Epithelial cell of prostate (primary cell): Measurements from ENCODE around the gene RHOC.
A peak's percentile ranks its signal among the peaks of the same experiment; 100 is the strongest.

Experiments used
- DNase-seq: peaks from one replicate; pipeline ENCODE4 v3.0.0-alpha.2; 2011; ENCODE audit warnings: low read depth, low spot score
- H3K27ac ChIP-seq: fragments of 450-650 bp; 2 replicates; pipeline ENCODE4 v1.5.1; 2017; ENCODE audit warnings: mild to moderate bottlenecking

Gene RHOC

DNA sequence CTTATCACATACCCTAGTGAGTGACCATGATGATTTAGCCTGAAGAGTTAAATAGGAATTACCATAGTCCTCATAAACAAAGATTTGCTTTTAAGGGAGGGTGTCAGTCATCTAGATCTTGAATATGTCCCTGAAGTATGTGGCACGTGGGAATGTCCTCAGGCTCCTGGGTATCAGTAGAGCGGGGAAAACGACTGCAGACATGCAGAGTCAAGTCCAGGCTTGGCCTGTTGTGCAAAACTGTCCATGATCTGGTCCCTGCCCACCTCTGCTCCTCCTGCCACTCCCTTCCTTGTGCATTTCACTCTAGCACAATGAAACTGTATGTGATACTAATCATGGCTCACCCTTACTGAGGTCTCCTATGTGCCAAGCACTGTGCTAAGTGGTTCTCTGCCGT is 19.6 kb downstream of the RHOC start:
- peak overlapping the region; percentile 78 for H3K27ac ChIP-seq

DNA sequence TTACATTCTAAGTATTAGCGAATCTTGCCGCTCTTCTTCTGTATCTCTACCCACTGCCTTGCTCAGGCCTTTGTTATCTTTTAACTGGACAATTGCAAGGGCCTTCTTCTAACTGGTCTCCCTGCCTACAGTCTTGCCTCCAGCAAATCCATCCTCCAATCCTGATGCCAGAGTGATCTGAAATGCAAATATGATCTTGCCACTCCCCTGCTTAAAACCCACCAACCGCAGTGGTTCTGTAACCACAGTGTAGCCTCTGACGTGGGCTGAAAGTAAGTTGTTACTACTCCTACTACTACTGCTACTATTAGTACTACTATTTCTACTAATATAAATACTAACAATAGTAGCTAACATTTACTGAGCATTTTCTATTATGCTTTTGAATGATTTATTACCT is 20.1 kb downstream of the RHOC start:
- no peak for DNase-seq
- peak overlapping the region; percentile 78 for H3K27ac ChIP-seq

More for the DNA sequence above, 19.6 kb downstream of the RHOC start:
- peak; percentile 97 for DNase-seq

DNA sequence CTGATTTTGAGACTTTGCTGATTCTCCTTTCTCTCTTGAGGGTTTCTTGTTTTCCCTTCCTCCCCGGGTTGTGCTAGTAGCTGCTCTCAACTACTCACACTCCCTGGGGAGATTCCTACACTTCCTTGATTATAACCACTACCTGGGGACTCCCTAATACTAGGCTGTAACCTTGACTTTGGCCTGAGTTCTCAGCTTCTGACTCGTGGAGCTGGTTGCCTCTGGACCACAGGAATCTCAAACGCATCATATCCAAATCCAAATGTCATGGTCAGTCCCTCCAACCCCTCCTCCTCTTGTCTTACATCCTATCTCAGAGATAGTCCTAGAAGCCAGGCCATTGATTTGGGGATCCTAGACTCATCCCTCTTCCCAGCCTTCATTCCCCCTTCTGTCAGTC is 20.5 kb downstream of the RHOC start:
- DNase-seq, result no peak
- peak overlapping the region; percentile 78 for H3K27ac ChIP-seq

DNA sequence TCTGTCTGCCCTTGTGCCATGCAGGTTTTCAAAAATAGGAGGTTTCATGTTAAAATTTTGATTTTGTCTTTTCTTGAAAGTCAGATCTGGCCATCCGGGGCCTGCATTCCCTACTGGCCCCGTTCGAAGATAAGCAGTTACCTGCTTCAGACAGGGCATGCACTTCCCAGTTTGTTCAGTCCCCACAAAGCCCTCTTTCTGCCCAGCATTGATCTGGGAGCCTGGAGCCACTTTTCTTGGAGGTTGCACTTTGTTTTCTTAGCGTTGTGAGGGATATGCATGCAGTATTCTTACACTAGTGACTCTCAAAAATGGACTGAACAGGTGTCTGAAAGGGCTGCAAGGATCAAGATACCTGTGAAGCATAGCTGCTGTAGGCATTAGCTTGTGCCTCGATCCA is 21.0 kb downstream of the RHOC start:
- H3K27ac ChIP-seq, result peak overlapping the region; percentile 78
- no peak for DNase-seq

DNA sequence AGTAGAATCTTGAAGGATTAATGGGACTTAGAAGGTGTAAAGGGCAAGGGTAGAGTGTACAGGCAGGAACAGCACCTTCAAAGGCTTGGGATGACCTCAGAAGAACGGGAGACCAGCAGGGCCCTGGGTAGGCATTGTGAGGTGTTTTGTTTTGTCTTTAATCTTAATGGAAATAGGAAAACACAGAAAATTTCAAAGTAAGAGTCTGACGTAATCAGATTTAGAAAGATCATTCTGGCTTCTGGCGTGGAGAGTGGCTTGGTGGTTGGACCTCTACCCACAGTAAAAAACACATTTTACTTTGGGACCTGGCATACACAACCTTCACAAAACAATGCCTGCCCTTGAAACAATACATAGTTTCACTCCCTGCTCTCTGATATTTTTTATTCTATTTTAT is 28.3 kb downstream of the RHOC start:
- DNase-seq, result no peak
- no peak overlapping the region for H3K27ac ChIP-seq

DNA sequence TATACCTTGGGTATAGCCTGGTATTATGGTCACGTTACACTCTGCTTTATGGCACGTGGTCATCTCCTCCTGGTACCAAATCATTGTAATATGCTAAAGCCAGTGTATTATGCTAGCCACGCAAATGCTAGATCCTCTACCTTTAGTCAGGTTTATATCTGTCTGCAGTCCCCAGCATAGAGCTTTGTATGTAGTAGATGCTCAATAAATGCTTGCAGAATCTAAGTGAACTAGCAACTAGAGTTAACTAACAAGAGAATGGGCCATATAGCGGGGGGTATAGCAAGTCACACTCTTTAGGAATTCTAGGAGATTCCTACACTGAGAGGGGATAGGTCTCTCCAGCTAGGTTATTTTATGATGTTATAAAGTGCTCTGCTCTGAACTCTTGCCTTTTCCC is 29.4 kb downstream of the RHOC start:
- no peak for DNase-seq
- H3K27ac ChIP-seq, result no peak overlapping the region

DNA sequence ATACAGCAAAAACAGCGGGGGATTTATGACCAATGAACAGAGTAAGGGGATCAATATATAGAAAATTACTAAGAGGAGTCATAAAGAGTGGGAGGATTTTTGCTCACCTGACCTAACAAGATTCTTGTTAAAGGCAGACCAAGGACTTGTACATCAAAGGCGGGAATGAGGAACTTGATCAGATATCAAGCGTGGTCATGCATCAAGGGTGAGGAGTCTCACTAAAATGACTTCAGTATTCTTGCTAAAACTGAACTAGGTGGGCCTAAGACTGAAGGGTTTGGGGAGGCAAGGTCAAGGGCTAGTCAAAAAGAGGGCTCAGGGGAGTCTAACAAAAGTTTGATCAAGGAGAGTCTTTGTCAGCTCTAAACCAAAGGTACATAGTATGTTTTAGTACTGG is 30.4 kb downstream of the RHOC start:
- no peak for DNase-seq
- H3K27ac ChIP-seq, result no peak overlapping the region

DNA sequence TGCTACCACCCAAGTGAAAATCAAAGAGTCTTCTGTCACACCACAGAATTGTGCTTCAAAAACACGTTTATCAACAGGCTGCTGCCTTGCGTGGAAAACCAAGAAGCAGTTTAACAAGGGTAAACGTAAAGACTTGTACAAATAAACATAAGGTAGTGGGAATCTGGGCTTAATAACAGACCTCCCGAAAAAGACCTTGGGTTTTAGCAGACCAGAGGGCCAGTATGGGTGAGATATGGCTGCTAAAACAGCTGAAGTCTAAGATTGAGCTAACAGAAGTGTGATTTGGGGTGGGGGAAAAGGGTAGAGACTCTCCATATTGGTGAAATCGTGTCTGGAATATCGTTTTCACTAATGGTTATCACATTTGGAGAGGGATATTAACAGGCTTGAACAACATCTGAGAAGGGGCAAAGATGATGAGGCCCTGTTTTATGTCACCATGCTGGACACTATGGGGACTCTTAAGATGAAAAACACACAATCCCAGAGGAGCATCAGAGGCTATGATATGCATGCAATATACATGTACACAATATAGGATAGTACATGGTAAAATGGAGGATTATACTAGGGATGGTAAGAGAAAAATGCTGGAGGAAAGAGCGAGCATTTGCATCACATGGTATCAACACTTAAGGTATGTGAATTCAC is 31.1 kb downstream of the RHOC start:
- no peak overlapping the region for H3K27ac ChIP-seq
- no peak for DNase-seq

DNA sequence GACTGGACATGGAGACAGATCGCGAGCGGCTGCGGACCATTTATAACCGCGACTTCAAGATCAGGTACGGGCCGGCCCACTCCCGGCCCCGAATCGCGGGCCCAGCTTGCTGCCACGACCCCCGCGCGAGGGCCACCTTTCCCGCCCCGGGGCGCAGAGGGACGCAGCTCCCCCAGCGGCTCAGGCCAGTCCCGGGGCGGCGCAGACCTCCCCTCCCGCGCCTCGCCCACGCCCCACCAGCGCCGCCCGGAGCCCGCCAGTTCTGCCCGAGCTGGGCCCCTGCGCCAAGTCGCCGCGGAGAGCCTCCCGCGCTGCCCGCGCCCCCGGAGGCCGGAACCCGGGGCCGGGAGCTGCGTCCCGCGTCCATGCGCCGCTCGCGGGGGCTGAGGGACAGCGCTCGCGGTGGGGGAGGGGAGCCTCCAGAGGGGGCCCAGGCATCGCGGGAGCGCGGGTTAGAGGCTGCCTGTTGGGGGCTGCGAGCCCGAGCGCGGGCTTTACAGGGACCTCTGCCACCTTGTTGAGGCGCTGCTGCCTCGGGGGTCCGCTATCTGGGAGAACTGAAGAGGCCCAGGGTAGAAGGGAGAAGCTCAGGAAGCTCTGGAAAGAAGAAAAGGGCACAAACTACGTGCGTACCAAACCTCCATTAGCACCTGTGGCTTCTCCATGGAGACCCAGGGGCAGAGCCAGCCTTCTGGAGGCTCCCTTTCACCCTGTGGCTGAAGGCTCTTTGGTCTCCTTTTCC is 31.8 kb downstream of the RHOC start:
- H3K27ac ChIP-seq, result peak overlapping the region; percentile 73
- DNase-seq, result no peak

DNA sequence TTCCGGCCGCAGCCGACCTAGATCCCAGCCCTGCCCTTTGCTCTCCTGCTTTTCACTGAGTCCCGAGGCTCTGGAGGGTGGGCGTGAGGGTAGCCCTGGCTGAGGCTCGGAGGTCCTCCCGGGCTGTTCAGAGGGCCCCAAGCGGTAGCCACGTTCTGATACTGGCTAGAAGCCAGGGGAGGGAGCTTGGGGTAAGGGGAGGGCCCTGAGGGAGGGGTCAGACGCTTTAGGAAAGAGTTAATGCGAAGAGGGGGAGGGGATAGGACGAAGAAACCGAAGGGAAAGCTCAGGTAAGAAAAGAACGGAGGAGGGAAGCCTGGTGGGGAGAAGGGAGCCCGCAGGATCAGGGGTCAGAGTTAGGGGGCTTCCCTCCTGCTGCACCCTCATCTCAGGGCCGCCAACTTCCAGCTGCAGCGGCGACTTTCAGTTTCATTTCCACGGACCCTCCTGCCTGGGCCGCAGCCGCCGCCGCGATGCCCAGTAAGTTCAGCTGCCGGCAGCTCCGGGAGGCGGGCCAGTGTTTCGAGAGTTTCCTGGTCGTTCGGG is 32.4 kb downstream of the RHOC start, which contains the start of gene MOV10:
TSS of gene MOV10 (plus strand) at position 220 of the 546 bp plus-strand sequence. CDS start at position 474, 254 bp downstream.
- no peak for DNase-seq
- peak within 1 kb of the TSS; percentile 73 for H3K27ac ChIP-seq

DNA sequence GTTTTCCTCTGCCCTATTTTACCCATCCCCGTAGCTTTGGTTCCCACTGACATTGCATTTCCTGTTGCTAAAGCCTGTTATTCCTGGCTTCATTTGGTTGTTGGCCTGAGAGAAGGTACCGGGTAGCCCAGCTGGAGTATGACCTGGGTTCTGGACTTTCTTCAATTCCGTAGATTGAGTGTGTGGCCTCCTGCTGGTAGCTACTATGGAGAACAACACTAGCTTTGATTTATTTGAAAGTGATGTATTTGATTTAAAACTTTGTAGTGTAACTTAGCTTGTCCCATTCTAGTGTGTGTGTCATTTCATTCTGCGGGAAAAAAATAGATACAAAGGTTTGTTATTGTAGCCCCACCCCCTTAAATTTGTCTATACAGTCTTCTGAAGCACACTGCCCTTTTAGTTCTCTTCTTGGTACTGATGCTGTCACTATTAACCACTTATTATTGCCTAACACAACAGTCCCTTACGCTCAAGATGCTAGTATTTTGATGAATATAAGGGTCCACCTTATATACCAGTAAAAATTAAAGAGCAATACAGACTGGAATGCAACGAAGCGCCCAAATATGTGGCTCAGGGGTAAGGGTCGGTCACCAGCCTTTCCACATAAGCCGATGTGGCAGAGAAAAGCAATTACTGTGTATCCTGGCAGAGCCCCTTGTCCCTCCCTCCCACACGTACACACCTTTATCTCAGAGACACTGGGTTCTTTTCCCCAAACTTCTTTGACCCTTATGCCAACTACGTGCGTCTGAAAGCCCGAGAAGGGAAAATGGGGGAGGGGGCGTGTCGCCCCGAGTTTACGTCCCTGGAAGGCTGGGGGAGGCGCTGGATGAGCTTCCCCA is 33.1 kb downstream of the RHOC start:
- H3K27ac ChIP-seq, result peak overlapping the region; percentile 73
- DNase-seq, result no peak

DNA sequence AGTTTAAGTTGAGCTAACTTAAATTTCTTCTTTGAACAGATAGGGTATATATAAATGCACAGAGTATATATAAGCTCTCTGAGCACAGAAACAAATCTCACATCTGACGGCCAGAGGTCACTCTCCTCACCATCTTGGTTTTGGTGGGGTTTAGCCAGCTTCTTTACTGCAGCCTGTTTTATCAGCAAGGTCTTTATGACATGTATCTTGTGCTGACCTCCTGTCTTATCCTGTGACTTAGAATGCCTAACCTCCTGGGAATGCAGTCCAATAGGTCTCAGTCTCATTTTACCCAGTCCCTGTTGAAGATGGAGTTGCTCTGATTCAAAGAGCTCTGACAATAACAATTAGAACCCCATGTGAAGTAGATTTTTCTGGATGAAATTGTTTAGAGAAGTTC is 34.1 kb downstream of the RHOC start:
- DNase-seq, result no peak
- peak overlapping the region; percentile 73 for H3K27ac ChIP-seq

DNA sequence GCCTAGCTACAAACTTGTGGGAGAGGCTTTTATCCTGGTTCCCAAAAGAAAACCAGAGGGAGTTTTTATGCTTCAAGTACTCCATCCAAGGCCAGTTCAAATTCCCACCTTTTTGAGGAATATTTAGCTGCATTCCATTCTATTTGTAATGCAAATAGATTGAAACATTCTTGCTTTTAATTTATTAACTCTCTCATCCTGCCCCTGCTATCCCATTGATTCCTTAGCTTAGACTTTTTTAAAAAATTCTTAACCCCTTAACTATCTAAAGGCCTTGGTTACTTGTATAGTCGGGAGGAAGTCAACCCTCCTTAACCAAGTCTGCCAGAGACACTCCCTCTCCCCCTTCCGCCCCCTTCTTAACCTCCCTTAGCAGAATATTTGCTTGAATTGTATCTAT is 34.9 kb downstream of the RHOC start:
- DNase-seq, result no peak
- H3K27ac ChIP-seq, result peak overlapping the region; percentile 73

DNA sequence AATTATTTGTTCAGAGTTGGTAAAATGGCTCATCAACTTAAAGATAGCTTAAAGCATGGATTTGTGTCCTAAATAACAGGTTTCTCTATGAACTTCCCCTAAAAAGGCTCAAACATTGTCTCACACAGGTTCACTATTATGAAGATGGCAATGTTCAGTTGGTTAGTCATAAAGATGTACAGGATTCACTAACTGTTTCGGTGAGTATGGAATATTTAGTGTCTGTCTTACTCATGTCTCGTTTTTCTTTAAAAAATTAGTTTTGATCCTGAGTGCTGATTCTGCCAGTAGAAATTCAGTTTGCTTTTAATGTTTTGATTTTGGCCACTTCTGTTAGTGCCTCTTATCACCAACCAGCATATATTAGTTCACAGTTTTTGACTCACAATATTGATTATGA is 40.0 kb downstream of the RHOC start:
- peak overlapping the region; percentile 73 for H3K27ac ChIP-seq
- DNase-seq, result no peak

DNA sequence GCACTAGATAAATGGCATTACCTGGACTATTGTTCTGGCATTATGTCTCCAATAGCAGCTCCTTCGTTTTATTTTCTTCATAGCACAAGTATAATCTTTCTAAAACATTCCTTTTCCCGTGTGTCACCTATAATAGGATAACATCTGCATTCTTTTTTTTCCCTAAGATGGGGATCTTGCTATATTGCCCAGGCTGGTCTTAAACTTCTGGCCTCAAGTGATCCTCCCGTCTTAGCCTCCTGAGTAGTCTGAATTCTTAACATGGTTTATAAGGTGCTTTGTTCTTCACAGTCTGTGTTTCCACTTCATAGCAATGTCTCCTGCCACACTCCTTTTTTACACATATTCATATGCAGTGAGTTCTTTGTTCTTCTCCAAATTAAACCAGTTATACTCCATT is 41.1 kb downstream of the RHOC start:
- H3K27ac ChIP-seq, result no peak overlapping the region
- DNase-seq, result no peak

DNA sequence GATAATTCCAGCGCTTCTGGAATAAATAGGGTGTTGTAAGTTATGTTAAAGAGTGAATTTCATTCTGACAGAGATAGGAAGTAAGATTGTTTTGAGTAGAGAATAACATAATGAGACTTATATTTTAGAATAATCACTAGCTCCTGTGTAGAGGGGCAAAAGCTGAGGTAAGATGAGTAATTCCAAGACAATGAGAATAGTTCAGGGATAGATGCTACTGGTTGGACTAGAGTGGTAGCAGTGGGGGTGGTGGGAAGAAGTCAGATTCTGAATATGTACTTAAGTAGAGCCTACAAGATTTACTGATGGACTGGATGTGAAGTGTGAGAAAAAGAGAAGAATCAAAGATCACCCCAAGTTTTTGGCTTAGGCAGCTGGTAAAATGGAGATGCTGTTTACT is 55.7 kb downstream of the RHOC start:
- no peak overlapping the region for H3K27ac ChIP-seq
- DNase-seq, result no peak
